WTC11 (cell line): Measurements from ENCODE around the gene IGFALS.

Experiments
- CTCF ChIP-seq: fragments of 200-600 bp; IDR thresholded peaks from 2 replicates; pipeline ENCODE4 v1.8.0; 2022; ENCODE audit warnings: antibody characterized with exemption
- ELF4 ChIP-seq: sonication (generic); formaldehyde crosslinking; IDR thresholded peaks from 2 replicates; pipeline ENCODE4 v1.8.1; 2022; ENCODE audit warnings: low read depth, mild to moderate bottlenecking, moderate library complexity, missing genetic modification reagents
- MAX ChIP-seq: sonication (generic); formaldehyde crosslinking; IDR thresholded peaks from 2 replicates; pipeline ENCODE4 v1.8.0; 2022; ENCODE audit warnings: mild to moderate bottlenecking, missing genetic modification reagents
- MLX ChIP-seq: sonication (generic); formaldehyde crosslinking; IDR thresholded peaks from 2 replicates; pipeline ENCODE4 v1.8.1; 2023; ENCODE audit warnings: mild to moderate bottlenecking, missing genetic modification reagents, moderate library complexity
- MXD4 ChIP-seq: fragments of 250-450 bp; sonication (Bioruptor Pico); IDR thresholded peaks from 2 replicates; pipeline ENCODE4 v1.8.0; 2021; ENCODE audit warnings: mild to moderate bottlenecking, moderate library complexity, borderline replicate concordance
- TEAD1 ChIP-seq: sonication (generic); formaldehyde crosslinking; IDR thresholded peaks from 2 replicates; pipeline ENCODE4 v1.8.0; 2022; ENCODE audit warnings: mild to moderate bottlenecking, missing genetic modification reagents
- ZNF121 ChIP-seq: sonication (generic); formaldehyde crosslinking; IDR thresholded peaks from 2 replicates; pipeline ENCODE4 v1.8.0; 2023; ENCODE audit warnings: missing genetic modification reagents
- TF ChIP-seq, protein P1 (sequence below): sonication (generic); formaldehyde crosslinking; IDR thresholded peaks from 2 replicates; pipeline ENCODE4 v1.8.1; 2022; ENCODE audit warnings: mild to moderate bottlenecking, missing genetic modification reagents, moderate library complexity, borderline replicate concordance
- TF ChIP-seq, protein P2 (sequence below): fragments of 250-450 bp; sonication (Bioruptor Pico); IDR thresholded peaks from 2 replicates; pipeline ENCODE4 v2.1.2; 2022; ENCODE audit warnings: mild to moderate bottlenecking, moderate library complexity

DNA sequence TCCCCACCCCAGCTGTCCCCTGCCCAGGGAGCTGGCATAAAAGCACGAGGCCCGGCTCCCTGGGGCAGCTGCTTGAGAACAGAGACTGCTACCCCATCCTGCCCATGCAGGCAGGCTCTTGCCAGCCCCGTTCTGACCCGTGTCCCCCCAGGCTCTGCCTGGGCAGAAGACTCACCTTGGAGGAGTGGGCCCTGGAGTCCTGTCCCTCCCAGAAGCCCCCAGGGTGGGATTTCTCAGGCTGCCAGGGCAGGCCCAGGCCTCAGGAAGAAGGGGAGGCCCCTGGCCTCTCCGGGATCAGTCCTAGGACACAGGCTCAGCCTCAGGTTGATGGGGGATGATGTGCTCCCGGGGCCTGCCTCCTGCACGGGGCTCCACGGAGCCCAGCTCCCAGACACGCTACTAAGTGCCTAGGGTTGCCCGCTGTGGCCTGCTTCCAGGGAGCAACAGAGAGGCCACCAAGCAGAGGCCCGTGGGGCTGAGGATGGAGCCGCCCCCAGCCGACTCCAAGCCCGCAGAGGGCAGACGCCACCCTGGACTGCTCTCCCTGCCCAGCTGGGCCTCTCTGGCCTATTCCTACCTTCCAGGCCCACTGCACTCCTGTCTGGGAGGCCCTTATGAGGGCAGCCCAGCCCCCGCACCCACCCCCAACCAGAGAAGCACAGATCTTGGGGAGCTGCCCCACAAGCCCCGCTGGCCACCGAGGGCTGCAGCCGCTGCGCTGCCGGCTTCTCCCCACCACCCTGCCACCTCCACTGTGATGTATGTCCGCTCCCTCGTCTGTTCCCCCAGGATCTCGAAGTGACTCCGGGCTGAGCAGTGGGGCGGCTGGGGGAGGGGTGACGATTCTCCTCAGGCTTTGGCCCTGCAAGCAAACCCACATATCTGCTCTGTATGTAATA is 23.9 kb downstream of the IGFALS start:
- TF ChIP-seq CTCF (no peak), MAX (no peak), ZNF121 (CRISPR knock-in tag) (no peak), MLX (CRISPR knock-in tag) (no peak), TEAD1 (CRISPR knock-in tag) (no peak), ELF4 (CRISPR knock-in tag) (no peak), MXD4 (no peak)
- TF ChIP-seq, protein P1, sequence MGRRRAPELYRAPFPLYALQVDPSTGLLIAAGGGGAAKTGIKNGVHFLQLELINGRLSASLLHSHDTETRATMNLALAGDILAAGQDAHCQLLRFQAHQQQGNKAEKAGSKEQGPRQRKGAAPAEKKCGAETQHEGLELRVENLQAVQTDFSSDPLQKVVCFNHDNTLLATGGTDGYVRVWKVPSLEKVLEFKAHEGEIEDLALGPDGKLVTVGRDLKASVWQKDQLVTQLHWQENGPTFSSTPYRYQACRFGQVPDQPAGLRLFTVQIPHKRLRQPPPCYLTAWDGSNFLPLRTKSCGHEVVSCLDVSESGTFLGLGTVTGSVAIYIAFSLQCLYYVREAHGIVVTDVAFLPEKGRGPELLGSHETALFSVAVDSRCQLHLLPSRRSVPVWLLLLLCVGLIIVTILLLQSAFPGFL (CRISPR knock-in tag): no peak
- TF ChIP-seq, protein P2, sequence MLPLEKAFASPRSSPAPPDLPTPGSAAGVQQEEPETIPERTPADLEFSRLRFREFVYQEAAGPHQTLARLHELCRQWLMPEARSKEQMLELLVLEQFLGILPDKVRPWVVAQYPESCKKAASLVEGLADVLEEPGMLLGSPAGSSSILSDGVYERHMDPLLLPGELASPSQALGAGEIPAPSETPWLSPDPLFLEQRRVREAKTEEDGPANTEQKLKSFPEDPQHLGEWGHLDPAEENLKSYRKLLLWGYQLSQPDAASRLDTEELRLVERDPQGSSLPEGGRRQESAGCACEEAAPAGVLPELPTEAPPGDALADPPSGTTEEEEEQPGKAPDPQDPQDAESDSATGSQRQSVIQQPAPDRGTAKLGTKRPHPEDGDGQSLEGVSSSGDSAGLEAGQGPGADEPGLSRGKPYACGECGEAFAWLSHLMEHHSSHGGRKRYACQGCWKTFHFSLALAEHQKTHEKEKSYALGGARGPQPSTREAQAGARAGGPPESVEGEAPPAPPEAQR: no peak
